NCI-H748 treated with DMSO at 0.1 percent for 48 hours (cell line): ENCODE measurements around the gene ZNF197.
"Not testable (repeated sequence)": the region's sequence is repeated elsewhere in the genome, so short reads cannot be mapped to it uniquely, and the experiment has no call there.

Experiments used
- DNase-seq: peaks from one replicate; lab custom pipeline; 2025; lab: John Stamatoyannopoulos, UW

Gene ZNF197

GRCh38 chr3:44624749-44625480 is at the start of gene ZNF197:
Gene ZNF197 (plus strand): TSS chr3:44625036. CDS start chr3:44629155, 4,119 bp downstream.
- peak; percentile 70 for DNase-seq

GRCh38 chr3:44576613-44577012 is 48.2 kb upstream of the ZNF197 start:
- DNase-seq = no peak

GRCh38 chr3:44577354-44577952 is 47.4 kb upstream of the ZNF197 start:
- DNase-seq = not testable (repeated sequence)

- not testable (repeated sequence) for DNase-seq
Observed at GRCh38 chr3:44578316-44578715, 46.5 kb upstream of the ZNF197 start.

GRCh38 chr3:44578924-44579515 is 45.8 kb upstream of the ZNF197 start:
- not testable (repeated sequence) for DNase-seq

- DNase-seq = not testable (repeated sequence)
Observed at GRCh38 chr3:44579749-44580148, 45.1 kb upstream of the ZNF197 start.

- not testable (repeated sequence) for DNase-seq
Observed at GRCh38 chr3:44580971-44581370, 43.9 kb upstream of the ZNF197 start.

GRCh38 chr3:44584646-44585501 is 40.0 kb upstream of the ZNF197 start, which contains the start of gene ZNF660:
Gene ZNF660 (plus strand): TSS chr3:44584964. CDS start chr3:44594194, 9,230 bp downstream.
- peak; percentile 51 for DNase-seq

- DNase-seq = no peak
Observed at GRCh38 chr3:44596621-44597020, 28.2 kb upstream of the ZNF197 start.

- DNase-seq = no peak
Observed at GRCh38 chr3:44601749-44602148, 23.1 kb upstream of the ZNF197 start.

- DNase-seq = no peak
Observed at GRCh38 chr3:44612678-44613077, 12.2 kb upstream of the ZNF197 start.

GRCh38 chr3:44628716-44629115 is 3.9 kb downstream of the ZNF197 start:
- DNase-seq = no peak

GRCh38 chr3:44632193-44632592 is 7.4 kb downstream of the ZNF197 start:
- no peak for DNase-seq

GRCh38 chr3:44642337-44642736 is 17.5 kb downstream of the ZNF197 start:
- DNase-seq = no peak

- DNase-seq = no peak
Observed at GRCh38 chr3:44643024-44643423, 18.2 kb downstream of the ZNF197 start.

- no peak for DNase-seq
Observed at GRCh38 chr3:44647771-44648170, 22.9 kb downstream of the ZNF197 start.

- peak; percentile 71 for DNase-seq
Observed at GRCh38 chr3:44648564-44649229, 23.9 kb downstream of the ZNF197 start, which contains the start of gene ZNF35. Gene ZNF35 (plus strand): TSS chr3:44648732. CDS start chr3:44651068, 2,336 bp downstream.

- no peak for DNase-seq
Observed at GRCh38 chr3:44649709-44650108, 24.9 kb downstream of the ZNF197 start.

GRCh38 chr3:44654039-44654438 is 29.2 kb downstream of the ZNF197 start:
- DNase-seq = no peak

GRCh38 chr3:44659015-44659414 is 34.2 kb downstream of the ZNF197 start:
- DNase-seq = no peak

- DNase-seq = no peak
Observed at GRCh38 chr3:44659434-44659833, 34.6 kb downstream of the ZNF197 start.
